ENCODE data around the gene STARD3NL. TPM values are rescaled to one million over a fixed set of nuclear protein-coding genes. Genes with fewer than 3 reads are reported as not detected.

STARD3NL gene
- total RNA-seq, 1 donor from 2014 or later, result 36.9 TPM

DNA sequence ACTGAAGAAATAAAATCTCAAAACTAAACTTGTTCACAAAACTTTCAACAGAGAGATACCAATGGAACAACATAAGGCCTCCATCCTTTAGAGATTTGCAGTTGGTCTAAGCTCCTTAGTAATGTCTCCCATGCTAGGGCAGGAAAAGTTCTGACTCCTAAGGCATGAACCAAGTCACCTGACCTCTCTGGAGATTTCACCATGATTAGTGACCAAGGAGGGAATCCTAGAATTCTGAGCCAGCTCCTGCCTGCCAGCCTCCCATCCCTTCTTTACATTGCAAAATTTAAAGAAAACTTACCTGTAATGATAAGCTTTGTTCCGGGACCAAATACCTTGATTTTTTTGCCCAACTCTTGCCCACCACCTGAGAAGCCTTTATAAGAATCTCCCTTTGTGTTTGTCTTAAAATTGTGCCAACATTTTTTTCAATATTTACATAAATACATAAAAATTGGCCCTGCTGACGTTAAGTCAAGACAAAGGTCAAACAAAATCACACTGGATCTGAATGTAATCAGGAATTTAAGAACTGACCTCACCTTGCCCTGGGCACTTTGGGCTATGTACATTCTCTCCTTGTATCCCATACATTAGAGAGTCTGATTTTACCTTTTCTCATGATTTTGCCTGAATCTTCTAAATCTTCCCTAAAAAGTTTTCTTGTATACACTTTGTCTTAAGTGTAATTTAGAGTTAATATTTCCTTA lies 95.4 kb downstream of the STARD3NL start, which contains the start of gene TARP:
TSS of gene TARP (minus strand) at position 351 of the 710 bp plus-strand sequence.
- Mint-ChIP-seq H3K27ac (no peak within 1 kb of the TSS), H3K27me3 (ENCODE audit: low read depth) (no peaks in the 10 kb centered on the region), H3K36me3 (no peaks in the 10 kb centered on the region), H3K9me3 (no peaks in the 10 kb centered on the region), H3K4me1 (peaks cover 3% of the 10 kb centered on the region), H3K4me3 (no peak within 1 kb of the TSS)
- no peak for DNase-seq (ENCODE audit: low spot score in 2 of 2, unreplicated experiment in 2 of 2)
- TF ChIP-seq, protein P1, sequence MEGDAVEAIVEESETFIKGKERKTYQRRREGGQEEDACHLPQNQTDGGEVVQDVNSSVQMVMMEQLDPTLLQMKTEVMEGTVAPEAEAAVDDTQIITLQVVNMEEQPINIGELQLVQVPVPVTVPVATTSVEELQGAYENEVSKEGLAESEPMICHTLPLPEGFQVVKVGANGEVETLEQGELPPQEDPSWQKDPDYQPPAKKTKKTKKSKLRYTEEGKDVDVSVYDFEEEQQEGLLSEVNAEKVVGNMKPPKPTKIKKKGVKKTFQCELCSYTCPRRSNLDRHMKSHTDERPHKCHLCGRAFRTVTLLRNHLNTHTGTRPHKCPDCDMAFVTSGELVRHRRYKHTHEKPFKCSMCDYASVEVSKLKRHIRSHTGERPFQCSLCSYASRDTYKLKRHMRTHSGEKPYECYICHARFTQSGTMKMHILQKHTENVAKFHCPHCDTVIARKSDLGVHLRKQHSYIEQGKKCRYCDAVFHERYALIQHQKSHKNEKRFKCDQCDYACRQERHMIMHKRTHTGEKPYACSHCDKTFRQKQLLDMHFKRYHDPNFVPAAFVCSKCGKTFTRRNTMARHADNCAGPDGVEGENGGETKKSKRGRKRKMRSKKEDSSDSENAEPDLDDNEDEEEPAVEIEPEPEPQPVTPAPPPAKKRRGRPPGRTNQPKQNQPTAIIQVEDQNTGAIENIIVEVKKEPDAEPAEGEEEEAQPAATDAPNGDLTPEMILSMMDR (IDR thresholded peaks at IDR 0.05; ENCODE audit: unreplicated experiment), result no peak

DNA sequence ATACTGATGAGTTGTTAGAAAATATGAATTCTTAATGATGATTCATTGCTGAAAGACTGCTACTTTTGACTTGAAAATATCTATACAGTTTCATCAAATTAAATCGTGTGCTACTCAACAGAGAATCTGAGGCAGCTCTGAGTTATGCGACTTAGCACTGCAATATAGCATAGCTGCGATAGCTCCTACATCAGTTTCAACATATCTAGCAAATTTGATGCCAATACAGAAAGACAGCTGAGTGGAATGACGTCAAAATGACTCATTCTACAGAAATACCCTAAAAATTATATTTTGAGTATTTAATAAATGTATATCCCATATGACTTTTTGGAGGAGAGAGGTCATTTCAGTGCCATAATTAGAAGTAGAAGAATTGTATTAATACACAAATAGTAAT lies 96.4 kb downstream of the STARD3NL start:
- H3K27ac Mint-ChIP-seq, result no peak overlapping the region
- H3K4me1 Mint-ChIP-seq, result peaks cover 3% of the 10 kb centered on the region
- TF ChIP-seq, protein P1 (IDR thresholded peaks at IDR 0.05; ENCODE audit: unreplicated experiment), result no peak
- H3K36me3 Mint-ChIP-seq, result no peaks in the 10 kb centered on the region
- H3K27me3 Mint-ChIP-seq (ENCODE audit: low read depth), result no peaks in the 10 kb centered on the region
- no peak for DNase-seq (ENCODE audit: low spot score in 2 of 2, unreplicated experiment in 2 of 2)
- no peak overlapping the region for H3K4me3 Mint-ChIP-seq
- H3K9me3 Mint-ChIP-seq, result no peaks in the 10 kb centered on the region

DNA sequence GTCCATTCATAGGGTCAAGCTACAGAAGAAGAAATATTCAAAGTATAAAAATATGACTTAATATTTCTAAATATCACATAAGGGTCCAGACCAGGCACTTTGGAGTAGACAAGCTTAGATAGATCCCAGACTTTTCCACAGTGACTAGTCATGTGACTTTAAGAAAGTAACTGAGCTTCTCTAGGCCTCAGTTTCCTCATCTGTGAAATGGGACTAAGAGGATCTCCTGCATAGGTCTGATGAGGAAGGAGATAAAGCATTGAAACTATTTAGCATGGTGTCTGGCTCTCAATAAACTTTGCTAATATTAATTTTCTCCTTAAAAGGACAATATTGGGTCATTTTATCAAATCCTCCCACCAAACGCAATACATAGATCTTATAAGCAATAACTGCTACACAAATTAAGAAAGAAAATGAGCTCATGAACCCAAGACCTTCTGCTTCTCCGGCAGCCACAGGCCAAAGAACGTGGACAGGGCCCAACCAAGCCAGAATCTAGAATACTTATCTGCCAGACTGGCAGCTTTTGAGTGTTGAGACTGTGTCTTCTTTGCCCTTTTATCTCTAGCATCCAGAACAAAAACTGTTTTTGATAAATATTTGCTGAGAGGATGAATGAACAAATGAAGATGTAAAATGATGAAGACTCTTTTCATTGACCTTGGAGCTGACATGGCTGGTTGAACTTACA lies 97.0 kb downstream of the STARD3NL start:
- peaks cover 3% of the 10 kb centered on the region for H3K4me1 Mint-ChIP-seq
- no peaks in the 10 kb centered on the region for H3K9me3 Mint-ChIP-seq
- H3K27ac Mint-ChIP-seq, result no peak overlapping the region
- H3K4me3 Mint-ChIP-seq, result no peak overlapping the region
- H3K36me3 Mint-ChIP-seq, result no peaks in the 10 kb centered on the region
- DNase-seq (ENCODE audit: low spot score in 2 of 2, unreplicated experiment in 2 of 2), result no peak
- H3K27me3 Mint-ChIP-seq (ENCODE audit: low read depth), result no peaks in the 10 kb centered on the region
- TF ChIP-seq, protein P1 (IDR thresholded peaks at IDR 0.05; ENCODE audit: unreplicated experiment), result no peak

DNA sequence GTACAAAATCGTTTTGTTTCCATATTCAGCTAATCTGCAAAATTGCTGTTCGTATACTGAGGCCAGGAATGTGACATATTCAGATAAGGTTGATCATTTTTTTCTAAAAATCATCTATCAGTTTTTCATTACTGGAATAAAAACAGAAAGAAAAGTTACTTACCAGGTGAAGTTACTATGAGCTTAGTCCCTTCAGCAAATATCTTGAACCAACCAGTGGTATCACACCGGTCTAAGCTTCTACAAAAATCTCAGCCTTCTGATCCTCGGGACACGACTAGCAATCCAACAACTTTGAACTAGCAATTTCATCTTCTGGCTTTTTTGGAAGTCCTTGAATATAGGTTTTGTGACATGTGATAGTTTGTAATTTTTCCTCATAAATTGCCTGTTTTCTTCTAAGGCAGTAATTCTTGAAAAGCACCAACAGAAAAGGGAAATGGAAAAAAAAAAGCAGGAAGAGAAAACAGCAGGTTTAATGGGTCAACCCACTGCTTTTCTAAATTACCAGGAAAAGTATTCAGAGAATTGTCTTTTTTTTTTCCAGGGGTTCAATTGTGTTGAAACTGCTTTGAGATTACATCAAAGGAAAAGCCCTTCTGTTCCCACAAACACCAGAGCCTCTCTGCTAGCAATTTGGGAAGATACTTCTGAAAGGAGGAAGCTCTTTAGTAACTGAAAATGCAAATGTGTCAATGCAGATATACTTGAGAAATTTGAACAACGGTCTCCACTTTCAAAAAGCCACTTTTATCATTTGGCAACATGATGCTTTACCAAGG lies 98.2 kb downstream of the STARD3NL start:
- Mint-ChIP-seq H3K27ac (no peak overlapping the region), H3K36me3 (no peaks in the 10 kb centered on the region), H3K27me3 (ENCODE audit: low read depth) (no peaks in the 10 kb centered on the region), H3K4me3 (no peak overlapping the region), H3K4me1 (peaks cover 3% of the 10 kb centered on the region), H3K9me3 (no peaks in the 10 kb centered on the region)
- TF ChIP-seq, protein P1 (IDR thresholded peaks at IDR 0.05; ENCODE audit: unreplicated experiment), result no peak
- DNase-seq (ENCODE audit: low spot score in 2 of 2, unreplicated experiment in 2 of 2), result no peak

DNA sequence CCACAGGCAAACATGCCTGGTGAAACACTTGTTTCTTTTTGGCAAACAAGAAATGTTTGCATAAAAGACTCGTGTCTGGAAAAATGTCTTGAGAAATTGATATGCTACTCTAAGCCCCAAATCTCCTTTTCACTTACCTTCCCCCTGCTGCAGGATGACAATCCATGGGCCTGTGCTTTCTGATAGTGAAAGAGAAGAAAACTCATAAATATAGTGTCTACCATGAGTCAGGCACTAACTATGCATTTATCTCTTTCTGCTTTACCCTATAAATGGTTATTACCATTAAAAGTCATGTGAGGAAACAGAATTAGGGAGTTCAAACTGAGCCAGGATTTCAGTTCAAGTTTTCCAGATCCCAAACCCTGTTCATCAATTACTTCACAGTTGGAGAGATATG lies 102.0 kb downstream of the STARD3NL start:
- peaks cover 13% of the 10 kb centered on the region for H3K4me1 Mint-ChIP-seq
- no peak overlapping the region for H3K27ac Mint-ChIP-seq
- no peaks in the 10 kb centered on the region for H3K9me3 Mint-ChIP-seq
- H3K27me3 Mint-ChIP-seq (ENCODE audit: low read depth), result peaks cover 3% of the 10 kb centered on the region
- H3K4me3 Mint-ChIP-seq, result no peak overlapping the region
- TF ChIP-seq, protein P1 (IDR thresholded peaks at IDR 0.05; ENCODE audit: unreplicated experiment), result no peak
- no peak for DNase-seq (ENCODE audit: low spot score in 2 of 2, unreplicated experiment in 2 of 2)
- no peaks in the 10 kb centered on the region for H3K36me3 Mint-ChIP-seq

All from mesothelial cell of epicardium (in vitro differentiated cells).